ENCODE results near the gene MORC4. TPM values are rescaled to one million over a fixed set of nuclear protein-coding genes. Genes with fewer than 3 reads are reported as not detected.

The MORC4 gene
- polyA plus RNA-seq (2011; rRNA removed) = 12.3 and 24.2 TPM in 2 replicates
- 13.9 and 15.8 TPM in 2 replicates for polyA minus RNA-seq (2011; rRNA and poly(A)+ RNA removed)

DNA sequence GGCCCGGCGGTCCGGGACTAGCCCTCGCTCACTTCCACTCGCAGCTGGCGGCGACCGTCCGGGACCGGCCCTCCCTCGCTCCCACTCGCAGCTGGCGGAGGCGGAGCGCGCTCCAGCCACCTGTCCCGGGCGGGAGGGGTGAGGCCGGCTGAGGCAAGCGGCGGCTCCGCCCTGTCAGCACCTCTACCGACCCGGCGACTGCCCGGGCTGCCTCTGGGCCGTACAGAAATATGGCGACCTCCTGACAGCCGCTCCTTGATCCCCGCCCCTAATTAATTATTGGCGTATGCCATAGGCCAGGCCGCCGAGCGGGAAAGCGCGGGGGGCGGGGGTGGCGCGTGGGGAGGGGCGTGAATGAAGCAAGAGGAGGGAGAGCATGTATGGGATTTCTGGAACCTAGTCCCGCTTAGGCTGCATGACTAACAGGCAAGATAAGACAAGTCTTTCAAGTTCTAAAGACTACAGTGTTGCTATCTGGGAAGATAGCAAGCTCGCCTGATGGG is at the start of gene MORC4:
MORC4 (minus strand) TSS at position 200 of the 503 bp plus-strand sequence. CDS start 243 bp downstream, outside the sequence.
- CTCF ChIA-PET = interaction anchor here (1.1 kb wide), 1 partner anchor 28 kb away, joined by 3 read pairs; no protein-coding TSS in a partner anchor
- TF ChIP-seq, protein P1, sequence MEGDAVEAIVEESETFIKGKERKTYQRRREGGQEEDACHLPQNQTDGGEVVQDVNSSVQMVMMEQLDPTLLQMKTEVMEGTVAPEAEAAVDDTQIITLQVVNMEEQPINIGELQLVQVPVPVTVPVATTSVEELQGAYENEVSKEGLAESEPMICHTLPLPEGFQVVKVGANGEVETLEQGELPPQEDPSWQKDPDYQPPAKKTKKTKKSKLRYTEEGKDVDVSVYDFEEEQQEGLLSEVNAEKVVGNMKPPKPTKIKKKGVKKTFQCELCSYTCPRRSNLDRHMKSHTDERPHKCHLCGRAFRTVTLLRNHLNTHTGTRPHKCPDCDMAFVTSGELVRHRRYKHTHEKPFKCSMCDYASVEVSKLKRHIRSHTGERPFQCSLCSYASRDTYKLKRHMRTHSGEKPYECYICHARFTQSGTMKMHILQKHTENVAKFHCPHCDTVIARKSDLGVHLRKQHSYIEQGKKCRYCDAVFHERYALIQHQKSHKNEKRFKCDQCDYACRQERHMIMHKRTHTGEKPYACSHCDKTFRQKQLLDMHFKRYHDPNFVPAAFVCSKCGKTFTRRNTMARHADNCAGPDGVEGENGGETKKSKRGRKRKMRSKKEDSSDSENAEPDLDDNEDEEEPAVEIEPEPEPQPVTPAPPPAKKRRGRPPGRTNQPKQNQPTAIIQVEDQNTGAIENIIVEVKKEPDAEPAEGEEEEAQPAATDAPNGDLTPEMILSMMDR (IDR thresholded peaks at IDR 0.05; ENCODE audit: insufficient read depth, low read depth, low read length) = no peak
- no peaks in the 10 kb centered on the region for H3K27me3 ChIP-seq (ENCODE audit: control insufficient read depth, insufficient read depth, low read length)
- H3K36me3 ChIP-seq (ENCODE audit: control insufficient read depth, insufficient read depth, low read length) = no peaks in the 10 kb centered on the region
- H3K4me3 ChIP-seq (ENCODE audit: low read depth, low read length) = peak within 1 kb of the TSS; percentile 64
- no peak for DNase-seq (ENCODE audit: low read depth)
- POLR2A ChIA-PET = no interaction called here

GRCh38 chrX:107047622-107048021 is 47.6 kb upstream of the MORC4 start:
- TF ChIP-seq, protein P1 (IDR thresholded peaks at IDR 0.05; ENCODE audit: insufficient read depth, low read depth, low read length) = no peak
- DNase-seq (ENCODE audit: low read depth) = no peak
- POLR2A ChIA-PET = no interaction called here
- no peaks in the 10 kb centered on the region for H3K27me3 ChIP-seq (ENCODE audit: control insufficient read depth, insufficient read depth, low read length)
- no peaks in the 10 kb centered on the region for H3K36me3 ChIP-seq (ENCODE audit: control insufficient read depth, insufficient read depth, low read length)
- no peak overlapping the region for H3K4me3 ChIP-seq (ENCODE audit: low read depth, low read length)
- CTCF ChIA-PET = no interaction called here

DNA sequence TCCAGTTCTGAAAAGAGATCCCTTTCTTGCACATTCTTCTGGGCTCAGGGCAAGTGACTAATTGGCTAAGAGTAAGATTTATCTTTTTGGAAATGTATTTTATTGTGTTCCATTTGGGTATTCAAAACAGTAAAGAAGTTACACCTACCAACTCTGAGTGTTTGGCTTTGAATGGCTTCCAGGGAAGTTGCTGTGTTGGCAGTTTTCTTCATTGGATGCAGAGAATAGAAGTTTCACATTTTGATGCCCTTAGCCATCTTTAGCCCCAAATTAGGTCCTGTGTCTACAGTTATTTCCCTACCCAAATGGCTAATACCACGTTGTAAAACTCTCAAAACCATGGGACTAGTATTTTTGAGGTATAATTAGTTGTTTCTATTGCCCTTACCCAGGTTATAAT is 29.7 kb upstream of the MORC4 start:
- Histone ChIP-seq H3K36me3 (ENCODE audit: control insufficient read depth, insufficient read depth, low read length) (no peaks in the 10 kb centered on the region), H3K4me3 (ENCODE audit: low read depth, low read length) (no peak overlapping the region), H3K27me3 (ENCODE audit: control insufficient read depth, insufficient read depth, low read length) (no peaks in the 10 kb centered on the region)
- ChIA-PET CTCF (no interaction called here), POLR2A (no interaction called here)
- TF ChIP-seq, protein P1 (IDR thresholded peaks at IDR 0.05; ENCODE audit: insufficient read depth, low read depth, low read length) = no peak
- DNase-seq (ENCODE audit: low read depth) = no peak

- no peak for DNase-seq (ENCODE audit: low read depth)
- ChIA-PET CTCF (interaction anchor here (0.6 to 1.4 kb wide), 9 partner anchors 9 to 754 kb away, joined by 3 to 7 read pairs (median 3); partner anchors contain the start of gene NCBP2L), POLR2A (no interaction called here)
- Histone ChIP-seq H3K27me3 (ENCODE audit: control insufficient read depth, insufficient read depth, low read length) (no peaks in the 10 kb centered on the region), H3K36me3 (ENCODE audit: control insufficient read depth, insufficient read depth, low read length) (no peaks in the 10 kb centered on the region), H3K4me3 (ENCODE audit: low read depth, low read length) (no peak overlapping the region)
- TF ChIP-seq, protein P1 (IDR thresholded peaks at IDR 0.05; ENCODE audit: insufficient read depth, low read depth, low read length) = peak; percentile 52
Observed at GRCh38 chrX:107025545-107025944, 25.5 kb upstream of the MORC4 start.

- POLR2A ChIA-PET = no interaction called here
- Histone ChIP-seq H3K4me3 (ENCODE audit: low read depth, low read length) (no peak overlapping the region), H3K27me3 (ENCODE audit: control insufficient read depth, insufficient read depth, low read length) (no peaks in the 10 kb centered on the region), H3K36me3 (ENCODE audit: control insufficient read depth, insufficient read depth, low read length) (no peaks in the 10 kb centered on the region)
- CTCF ChIA-PET = no interaction called here
- no peak for DNase-seq (ENCODE audit: low read depth)
- TF ChIP-seq, protein P1 (IDR thresholded peaks at IDR 0.05; ENCODE audit: insufficient read depth, low read depth, low read length) = no peak
Observed at GRCh38 chrX:107014936-107015335, 14.9 kb upstream of the MORC4 start.

All from BJ (cell line).